GM12878 (cell line): Measurements from ENCODE around the gene KBTBD4. TPM values are rescaled to one million over a fixed set of nuclear protein-coding genes. Genes with fewer than 3 reads are reported as not detected.

Source experiments
- ATAC-seq: fragments of 200-7000 bp; cut with Tn5 transposase; 3 replicates; pipeline ENCODE4 v1.9.1; 2020; ENCODE audit warnings: mild to moderate bottlenecking, moderate library complexity
- BruUV-seq: library from RNA; stranded (reverse); fragments of 400-500 nt; replicated peaks from 2 replicates; lab custom pipeline; 2021; lab: Mats Ljungman, UMichigan
- CTCF ChIA-PET: fragments of 300-600 bp; sonication (Branson Sonifier 250); formaldehyde crosslinking; extraction: SDS; loops from one replicate; lab custom pipeline; 2021; ENCODE audit warnings: inconsistent platforms; lab: Yijun Ruan, JAX
- POLR2A ChIA-PET: fragments of 350-600 bp; formaldehyde crosslinking; extraction: SDS; loops from one replicate; lab custom pipeline; 2021; ENCODE audit warnings: inconsistent platforms; lab: Charles Lee
- RAD21 ChIA-PET: fragments of 300-600 bp; sonication (Branson Sonifier 250); formaldehyde crosslinking; loops from one replicate; lab custom pipeline; 2023; ENCODE audit warnings: antibody characterized with exemption; ENCODE audit not compliant: unreplicated experiment; lab: Charles Lee
- SMC1A ChIA-PET: fragments of 300-600 bp; sonication (Branson Sonifier 250); formaldehyde crosslinking; loops from one replicate; lab custom pipeline; 2023; ENCODE audit not compliant: unreplicated experiment, uncharacterized antibody; lab: Charles Lee
- DNase-seq: peaks from one replicate; pipeline ENCODE4 v3.0.0-alpha.2; 2011; ENCODE audit warnings: low read depth, low spot score
- FAIRE-seq: peaks from 3 replicates; lab custom pipeline; 2011; peaks lifted over from hg19 to GRCh38; lab: Jason Lieb, UNC
- H2AFZ ChIP-seq: 2 replicates; pipeline ENCODE4 v1.6.0; 2011; ENCODE audit warnings: low read depth, low read length, control low read depth; ENCODE audit not compliant: control insufficient read depth
- H3K27ac ChIP-seq: 2 replicates; pipeline ENCODE4 v1.5.1; 2011; ENCODE audit warnings: control low read depth; ENCODE audit not compliant: control insufficient read depth, insufficient read depth
- H3K27me3 ChIP-seq, 2 experiments: replicated peaks in 1 of 2; 2 replicates each; pipeline versions ENCODE4 v1.6.0 to v1.6.1; 2011; ENCODE audit warnings: low read length in 1 of 2; ENCODE audit not compliant: control insufficient read depth in 2 of 2, insufficient read depth in 2 of 2
- H3K36me3 ChIP-seq, 2 experiments: 2 replicates each; pipeline ENCODE4 v1.5.1; 2011; ENCODE audit warnings: low read length in 1 of 2; ENCODE audit not compliant: control insufficient read depth in 2 of 2, insufficient read depth in 2 of 2
- H3K4me1 ChIP-seq: 2 replicates; pipeline ENCODE4 v1.6.1; 2011; ENCODE audit warnings: mild to moderate bottlenecking, low read length, moderate library complexity, mixed read lengths; ENCODE audit not compliant: control insufficient read depth, insufficient read depth
- H3K4me2 ChIP-seq: 2 replicates; pipeline ENCODE4 v1.6.0; 2011; ENCODE audit warnings: control low read depth; ENCODE audit not compliant: control insufficient read depth, insufficient read depth
- H3K4me3 ChIP-seq: fragments of 200-600 bp; sonication (generic); 2 replicates; pipeline ENCODE4 v1.5.1; 2016
- H3K79me2 ChIP-seq: 2 replicates; pipeline ENCODE4 v1.6.0; 2011; ENCODE audit warnings: low read length; ENCODE audit not compliant: control insufficient read depth, insufficient read depth
- H3K9ac ChIP-seq: 2 replicates; pipeline ENCODE4 v1.8.0; 2011; ENCODE audit warnings: low read length, control low read depth, mixed read lengths; ENCODE audit not compliant: control insufficient read depth, insufficient read depth
- H3K9me3 ChIP-seq: replicated peaks from 3 replicates; pipeline ENCODE4 v1.5.1; 2011; ENCODE audit warnings: mild to moderate bottlenecking, low read length; ENCODE audit not compliant: control insufficient read depth, insufficient read depth
- H4K20me1 ChIP-seq: 2 replicates; pipeline ENCODE4 v1.6.0; 2011; ENCODE audit not compliant: control insufficient read depth, insufficient read depth
- BMI1 ChIP-seq: fragments of 450-650 bp; IDR thresholded peaks from 2 replicates; pipeline ENCODE4 v1.6.1; 2016; ENCODE audit warnings: mild to moderate bottlenecking, moderate library complexity, borderline replicate concordance
- CBX3 ChIP-seq: fragments of 200-600 bp; sonication (generic); IDR thresholded peaks from 2 replicates; pipeline ENCODE4 v1.6.1; 2016; ENCODE audit warnings: low read depth, borderline replicate concordance
- CREM ChIP-seq: IDR thresholded peaks from 2 replicates; pipeline ENCODE4 v1.6.1; 2014; ENCODE audit warnings: antibody characterized with exemption, low read depth
- FOS ChIP-seq: IDR thresholded peaks from 3 replicates; pipeline ENCODE4 v1.6.1; 2011; ENCODE audit warnings: borderline replicate concordance; ENCODE audit not compliant: insufficient read length; ENCODE audit errors: extremely low read depth
- FOXK2 ChIP-seq: fragments of 450-650 bp; IDR thresholded peaks from 2 replicates; pipeline ENCODE4 v1.6.1; 2017; ENCODE audit warnings: mild to moderate bottlenecking, moderate library complexity
- HDAC6 ChIP-seq: fragments of 200-600 bp; sonication (generic); IDR thresholded peaks from one replicate; pipeline ENCODE4 v1.8.0; 2017; ENCODE audit warnings: antibody characterized with exemption; ENCODE audit not compliant: unreplicated experiment
- HDGF ChIP-seq: fragments of 450-650 bp; IDR thresholded peaks from 2 replicates; pipeline ENCODE4 v1.6.1; 2016; ENCODE audit warnings: antibody characterized with exemption
- KDM1A ChIP-seq: fragments of 200-600 bp; sonication (generic); IDR thresholded peaks from 2 replicates; pipeline ENCODE4 v1.6.1; 2016; ENCODE audit warnings: borderline replicate concordance
- NR2C2 ChIP-seq: IDR thresholded peaks from 2 replicates; pipeline ENCODE4 v1.6.1; 2011; ENCODE audit warnings: borderline replicate concordance, low read depth; ENCODE audit not compliant: control insufficient read depth, insufficient read length
- PML ChIP-seq: IDR thresholded peaks from 2 replicates; pipeline ENCODE4 v1.6.1; 2012; ENCODE audit warnings: low read length, inconsistent platforms
- RB1 ChIP-seq: fragments of 450-650 bp; formaldehyde crosslinking; IDR thresholded peaks from 2 replicates; pipeline ENCODE4 v1.6.1; 2017; ENCODE audit warnings: mild to moderate bottlenecking, borderline replicate concordance
- SIX5 ChIP-seq: IDR thresholded peaks from 2 replicates; pipeline ENCODE4 v1.6.1; 2011; ENCODE audit warnings: mild to moderate bottlenecking, low read depth, low read length, moderate library complexity; ENCODE audit not compliant: severe bottlenecking
- SMAD1 ChIP-seq: fragments of 450-650 bp; IDR thresholded peaks from 2 replicates; pipeline ENCODE4 v1.6.1; 2018; ENCODE audit warnings: mild to moderate bottlenecking, low read depth; ENCODE audit not compliant: partially characterized antibody
- SP1 ChIP-seq: IDR thresholded peaks from one replicate; pipeline ENCODE4 v1.6.1; 2011; ENCODE audit warnings: low read depth, low read length
- TARDBP ChIP-seq: IDR thresholded peaks from 2 replicates; pipeline ENCODE4 v1.6.1; 2016; ENCODE audit warnings: borderline replicate concordance
- YY1 ChIP-seq: IDR thresholded peaks from 2 replicates; pipeline ENCODE4 v1.6.1; 2011; ENCODE audit warnings: low read depth, mild to moderate bottlenecking, low read length
- ZNF217 ChIP-seq: fragments of 450-650 bp; IDR thresholded peaks from 2 replicates; pipeline ENCODE4 v1.6.1; 2017; ENCODE audit warnings: antibody characterized with exemption, mild to moderate bottlenecking
- ZNF24 ChIP-seq: fragments of 450-650 bp; IDR thresholded peaks from 2 replicates; pipeline ENCODE4 v1.6.1; 2017; ENCODE audit warnings: antibody characterized with exemption, mild to moderate bottlenecking
- WGBS: methylation state at CpG from one replicate; pipeline ENCODE4 v1.1.6; 2016; ENCODE audit warnings: low lambda C conversion rate; ENCODE audit not compliant: insufficient replicate concordance, insufficient coverage; ENCODE audit errors: missing lambda C conversion rate; 5-methylcytosine and 5-hydroxymethylcytosine counted together
- in situ Hi-C: fragments of 300-500 bp; cut with MboI; formaldehyde crosslinking; loops from 9 replicates; pipeline ENCODE4 v1.14.3; 2018; ENCODE audit warnings: mixed read lengths
- intact Hi-C: fragments of 100-400 bp; cut with micrococcal nuclease; formaldehyde crosslinking; loops from one replicate; pipeline ENCODE4 v1.14.2; 2022; ENCODE audit not compliant: unreplicated experiment
- polyA plus RNA-seq, 11 experiments: library from polyadenylated mRNA; depleted of rRNA in 4 of 11; unstranded in 6 of 11; stranded (reverse) in 5 of 11; fragments of >200 nt; fragmentation: Nextera tagmentation in 4 of 11; fragmentation: Illumina TruSeq in 1 of 11; extraction: Ambion mirVana in 4 of 11; extraction: Trizol in 1 of 11; gene quantifications; 1 replicate in 1 of 11; 2 replicates in 10 of 11; pipeline versions ENCODE4 v1.2.1 to v1.2.3, GENCODE V29; 2011 to 2016; ENCODE audit warnings: inconsistent platforms in 2 of 11, missing spikeins in 2 of 11, low read depth in 1 of 11
- total RNA-seq, 4 experiments: library from RNA; depleted of rRNA in 3 of 4; stranded (reverse); fragments of >200 nt in 3 of 4; fragmentation: Illumina TruSeq in 1 of 4; extraction: Trizol in 1 of 4; gene quantifications; 2 replicates each; pipeline versions ENCODE4 v1.2.1 to v1.2.3, GENCODE V29; 2013 to 2021
- TF ChIP-seq, protein P1 (sequence below): fragments of 450-650 bp; formaldehyde crosslinking; IDR thresholded peaks from 2 replicates; pipeline ENCODE4 v1.4.0; 2022; ENCODE audit warnings: mild to moderate bottlenecking, moderate library complexity

The KBTBD4 gene
- total and polyA plus RNA-seq, 10 of the 15 experiments (the other 5 are each of a cell fraction or from before 2014, with no cell fraction given) = 18.4 to 46.4 (median 25.7) TPM

DNA sequence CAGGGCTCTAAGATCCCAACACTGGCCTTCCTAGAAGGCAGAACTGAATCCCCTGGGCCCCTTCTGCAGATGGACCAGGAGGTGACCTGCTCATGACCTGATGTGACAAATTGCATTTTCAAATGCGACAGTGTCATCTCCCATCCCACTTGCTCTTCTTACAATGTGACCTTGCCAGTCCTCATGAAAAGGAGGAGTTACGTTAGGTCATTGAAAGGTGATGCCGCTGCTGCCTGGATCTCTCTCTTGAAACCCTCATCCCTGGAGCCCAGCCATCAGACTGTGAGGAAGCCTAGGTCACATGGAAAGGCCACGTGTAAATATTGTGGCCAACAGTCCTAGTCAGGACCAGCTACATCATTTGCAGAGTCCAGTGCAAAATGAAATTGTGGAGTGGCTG, 21.1 kb upstream of the KBTBD4 start (continued):
- TF ChIP-seq TARDBP = no peak
- no peak for TF ChIP-seq YY1
- no peak for TF ChIP-seq NR2C2

GRCh38 chr11:47595967-47596366, 17.2 kb upstream of the KBTBD4 start:
- POLR2A ChIA-PET = interaction anchor here (0.5 to 0.7 kb wide), 2 partner anchors 26 to 179 kb away, joined by 3 to 5 read pairs; no protein-coding TSS in a partner anchor
- H3K36me3 ChIP-seq = no peaks in the 10 kb centered on the region
- peaks cover 7% of the 10 kb centered on the region for H3K4me1 ChIP-seq
- SMC1A ChIA-PET = interaction anchor here (0.6 to 1.5 kb wide), 2 partner anchors 10 to 90 kb away, joined by 4 read pairs; no protein-coding TSS in a partner anchor
- no peak for TF ChIP-seq SMAD1
- no peak for TF ChIP-seq SIX5
- TF ChIP-seq ZNF217 = no peak
- TF ChIP-seq BMI1 = no peak
- TF ChIP-seq HDGF = no peak
- TF ChIP-seq KDM1A = no peak
- TF ChIP-seq, protein P1, sequence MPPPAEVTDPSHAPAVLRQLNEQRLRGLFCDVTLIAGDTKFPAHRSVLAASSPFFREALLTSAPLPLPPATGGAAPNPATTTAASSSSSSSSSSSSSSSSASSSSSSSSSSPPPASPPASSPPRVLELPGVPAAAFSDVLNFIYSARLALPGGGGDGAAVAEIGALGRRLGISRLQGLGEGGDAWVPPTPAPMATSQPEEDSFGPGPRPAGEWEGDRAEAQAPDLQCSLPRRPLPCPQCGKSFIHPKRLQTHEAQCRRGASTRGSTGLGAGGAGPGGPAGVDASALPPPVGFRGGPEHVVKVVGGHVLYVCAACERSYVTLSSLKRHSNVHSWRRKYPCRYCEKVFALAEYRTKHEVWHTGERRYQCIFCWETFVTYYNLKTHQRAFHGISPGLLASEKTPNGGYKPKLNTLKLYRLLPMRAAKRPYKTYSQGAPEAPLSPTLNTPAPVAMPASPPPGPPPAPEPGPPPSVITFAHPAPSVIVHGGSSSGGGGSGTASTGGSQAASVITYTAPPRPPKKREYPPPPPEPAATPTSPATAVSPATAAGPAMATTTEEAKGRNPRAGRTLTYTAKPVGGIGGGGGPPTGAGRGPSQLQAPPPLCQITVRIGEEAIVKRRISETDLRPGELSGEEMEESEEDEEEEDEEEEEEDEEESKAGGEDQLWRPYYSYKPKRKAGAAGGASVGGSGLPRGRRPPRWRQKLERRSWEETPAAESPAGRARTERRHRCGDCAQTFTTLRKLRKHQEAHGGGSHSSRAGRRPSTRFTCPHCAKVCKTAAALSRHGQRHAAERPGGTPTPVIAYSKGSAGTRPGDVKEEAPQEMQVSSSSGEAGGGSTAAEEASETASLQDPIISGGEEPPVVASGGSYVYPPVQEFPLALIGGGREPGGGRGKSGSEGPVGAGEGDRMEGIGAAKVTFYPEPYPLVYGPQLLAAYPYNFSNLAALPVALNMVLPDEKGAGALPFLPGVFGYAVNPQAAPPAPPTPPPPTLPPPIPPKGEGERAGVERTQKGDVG (CRISPR knock-in tag) = no peak
- TF ChIP-seq FOS = no peak
- no peak for TF ChIP-seq HDAC6
- no peak for TF ChIP-seq RB1
- TF ChIP-seq CBX3 = no peak
- no peak for TF ChIP-seq CREM
- TF ChIP-seq FOXK2 = no peak
- TF ChIP-seq PML = no peak
- no peak for TF ChIP-seq ZNF24
- TF ChIP-seq SP1 = no peak
- FAIRE-seq (no peak), ATAC-seq (no peak), DNase-seq (no peak)
- H3K9me3 ChIP-seq = no peaks in the 10 kb centered on the region
- RAD21 ChIA-PET = no interaction called here
- CTCF ChIA-PET = interaction anchor here (0.6 to 0.8 kb wide), 2 partner anchors 22 to 219 kb away, joined by 3 read pairs; no protein-coding TSS in a partner anchor
- WGBS = 85% methylated on average over 1 of the region's 1 CpG
- no peak overlapping the region for H2AFZ ChIP-seq
- no peak overlapping the region for H3K9ac ChIP-seq
- no peak overlapping the region for H3K4me2 ChIP-seq
- no peak overlapping the region for H3K27ac ChIP-seq
- BruUV-seq = no TSS peak
- H3K79me2 ChIP-seq = no peaks in the 10 kb centered on the region
- in situ Hi-C loops = no loop called here
- peaks cover 3 to 23% of the 10 kb centered on the region in 2 experiments for H3K27me3 ChIP-seq
- intact Hi-C loops = no loop called here
- H4K20me1 ChIP-seq = no peaks in the 10 kb centered on the region
- H3K4me3 ChIP-seq = no peak overlapping the region
